Karpas-422 (cell line): ENCODE results near the gene ZNF583. TPM values are rescaled to one million over a fixed set of nuclear protein-coding genes. Genes with fewer than 3 reads are reported as not detected.
A peak's percentile ranks its signal among the peaks of the same experiment; 100 is the strongest.

Experiments
- DNase-seq: peaks from one replicate; pipeline ENCODE4 v3.0.0-alpha.2; 2015
- H2AFZ ChIP-seq: fragments of 200-600 bp; sonication (generic); 2 replicates; pipeline ENCODE4 v1.6.1; 2014; ENCODE audit warnings: antibody characterized with exemption, low read length, mixed read lengths
- H3K27ac ChIP-seq: fragments of 200-600 bp; sonication (generic); 2 replicates; pipeline ENCODE4 v1.5.1; 2014; ENCODE audit warnings: mild to moderate bottlenecking, low read length, moderate library complexity
- H3K27me3 ChIP-seq: fragments of 200-600 bp; sonication (generic); 2 replicates; pipeline ENCODE4 v1.6.1; 2014; ENCODE audit warnings: low read length, mixed read lengths
- H3K36me3 ChIP-seq: fragments of 200-600 bp; sonication (generic); 2 replicates; pipeline ENCODE4 v1.6.1; 2014; ENCODE audit warnings: low read length, mixed read lengths; ENCODE audit not compliant: insufficient read depth
- H3K4me1 ChIP-seq: fragments of 200-600 bp; sonication (generic); 2 replicates; pipeline ENCODE4 v1.6.1; 2014; ENCODE audit warnings: mild to moderate bottlenecking, low read length, mixed read lengths
- H3K4me2 ChIP-seq: fragments of 200-600 bp; sonication (generic); 2 replicates; pipeline ENCODE4 v1.6.1; 2014; ENCODE audit warnings: low read length, low read depth, mild to moderate bottlenecking; ENCODE audit not compliant: poor library complexity, severe bottlenecking
- H3K4me3 ChIP-seq: fragments of 200-600 bp; sonication (generic); 2 replicates; pipeline ENCODE4 v1.5.1; 2014; ENCODE audit warnings: mild to moderate bottlenecking, antibody characterized with exemption, low read length, mixed read lengths
- H3K79me2 ChIP-seq: fragments of 200-600 bp; sonication (generic); 2 replicates; pipeline ENCODE4 v1.6.1; 2014; ENCODE audit warnings: mild to moderate bottlenecking, low read length, mixed read lengths
- H3K9ac ChIP-seq: fragments of 200-600 bp; sonication (generic); 2 replicates; pipeline ENCODE4 v1.6.0; 2014; ENCODE audit warnings: low read length
- H3K9me2 ChIP-seq: fragments of 200-600 bp; sonication (generic), shearing (Covaris generic); replicated peaks from 2 replicates; pipeline ENCODE4 v1.6.0; 2014; ENCODE audit warnings: mild to moderate bottlenecking, low read length, moderate library complexity; ENCODE audit not compliant: insufficient read depth
- H3K9me3 ChIP-seq: fragments of 300-700, 200-600 bp; sonication (generic); 2 replicates; pipeline ENCODE4 v1.6.1; 2014; ENCODE audit warnings: low read length, mixed read lengths
- H4K20me1 ChIP-seq: fragments of 200-600 bp; sonication (generic); 2 replicates; pipeline ENCODE4 v1.6.1; 2014; ENCODE audit warnings: mild to moderate bottlenecking, antibody characterized with exemption, low read length, low read depth; ENCODE audit not compliant: insufficient read depth
- total RNA-seq: library from RNA; depleted of rRNA; stranded (reverse); fragments of >200 nt; shearing (Covaris generic); gene quantifications from 2 replicates; pipeline ENCODE4 v1.2.3, GENCODE V29; 2014; ENCODE audit warnings: low replicate concordance

The ZNF583 gene
- total RNA-seq, 1 experiment from 2014 or later: 6.7 TPM

- Histone ChIP-seq H3K79me2 (no peaks in the 10 kb centered on the region), H3K4me1 (no peaks in the 10 kb centered on the region), H3K9ac (no peak overlapping the region), H3K9me2 (0 out of 2 replicates have a peak, but pooled peaks cover 2% of the 10 kb centered on the region), H3K27me3 (no peaks in the 10 kb centered on the region), H2AFZ (no peak overlapping the region), H3K9me3 (peaks cover 28% of the 10 kb centered on the region), H3K4me2 (no peak overlapping the region), H3K27ac (no peak overlapping the region), H4K20me1 (no peaks in the 10 kb centered on the region), H3K4me3 (no peak overlapping the region), H3K36me3 (peaks cover 4% of the 10 kb centered on the region; the same call in 1 of the 2 replicates)
- DNase-seq: no peak
Observed at GRCh38 chr19:56377105-56377924, 26.8 kb upstream of the ZNF583 start.

- no peaks in the 10 kb centered on the region for H3K79me2 ChIP-seq
- H4K20me1 ChIP-seq: no peaks in the 10 kb centered on the region
- no peak overlapping the region for H3K9ac ChIP-seq
- peaks cover 27% of the 10 kb centered on the region for H3K9me3 ChIP-seq
- peaks cover 5% of the 10 kb centered on the region; the same call in 1 of the 2 replicates for H3K36me3 ChIP-seq
- no peak overlapping the region for H3K4me2 ChIP-seq
- H3K9me2 ChIP-seq: 0 out of 2 replicates have a peak, but pooled peaks cover 2% of the 10 kb centered on the region
- H2AFZ ChIP-seq: no peak overlapping the region
- DNase-seq: no peak
- H3K4me3 ChIP-seq: no peak overlapping the region
- no peaks in the 10 kb centered on the region for H3K4me1 ChIP-seq
- H3K27me3 ChIP-seq: no peaks in the 10 kb centered on the region
- H3K27ac ChIP-seq: no peak overlapping the region
Observed at GRCh38 chr19:56383826-56384605, 20.1 kb upstream of the ZNF583 start.

GRCh38 chr19:56393119-56394012 is 10.8 kb upstream of the ZNF583 start, which contains the start of gene ZNF582:
ZNF582 (minus strand) TSS chr19:56393534; CDS start chr19:56391752, 1,782 bp downstream.
- Histone ChIP-seq H3K79me2 (no peaks in the 10 kb centered on the region), H4K20me1 (no peaks in the 10 kb centered on the region), H3K9me2 (no peaks in the 10 kb centered on the region), H3K36me3 (no peaks in the 10 kb centered on the region), H3K4me2 (peak within 1 kb of the TSS; percentile 46), H3K4me1 (no peaks in the 10 kb centered on the region), H3K27me3 (no peaks in the 10 kb centered on the region), H3K4me3 (peak within 1 kb of the TSS; percentile 68), H3K9ac (peak within 1 kb of the TSS; percentile 70), H2AFZ (peak within 1 kb of the TSS; percentile 75), H3K9me3 (peaks cover 41% of the 10 kb centered on the region), H3K27ac (no peak within 1 kb of the TSS)
- DNase-seq: peak; percentile 93

DNA sequence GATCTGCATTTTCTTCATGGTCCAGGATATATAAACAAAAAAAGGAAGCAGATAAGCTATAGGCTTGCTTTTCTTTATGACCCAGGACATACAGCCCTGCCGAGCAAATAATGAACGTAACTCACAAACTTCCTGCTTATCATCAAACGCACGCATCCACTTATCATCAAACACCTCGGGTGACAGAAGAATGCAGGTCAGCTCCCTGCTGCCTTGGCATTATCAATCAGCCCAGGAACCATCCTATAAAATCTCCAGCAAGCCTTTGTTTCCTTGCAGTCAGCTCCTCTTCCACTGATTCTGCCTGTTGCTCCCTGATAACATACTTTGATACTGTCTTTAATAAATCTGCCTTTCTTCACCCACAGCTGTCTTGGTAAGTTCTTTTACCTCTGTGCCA is 5.3 kb upstream of the ZNF583 start:
- peaks cover 53% of the 10 kb centered on the region for H3K9me3 ChIP-seq
- 0 out of 2 replicates have a peak, but pooled peaks cover 8% of the 10 kb centered on the region for H3K36me3 ChIP-seq
- H3K9ac ChIP-seq: no peak overlapping the region
- H3K79me2 ChIP-seq: no peaks in the 10 kb centered on the region
- no peak overlapping the region for H2AFZ ChIP-seq
- H4K20me1 ChIP-seq: no peaks in the 10 kb centered on the region
- no peak overlapping the region for H3K4me3 ChIP-seq
- no peak overlapping the region for H3K4me2 ChIP-seq
- no peak overlapping the region for H3K27ac ChIP-seq
- no peaks in the 10 kb centered on the region for H3K27me3 ChIP-seq
- no peaks in the 10 kb centered on the region for H3K9me2 ChIP-seq
- DNase-seq: no peak
- H3K4me1 ChIP-seq: peaks cover 8% of the 10 kb centered on the region

- Histone ChIP-seq H4K20me1 (no peaks in the 10 kb centered on the region), H3K9me3 (peaks cover 45% of the 10 kb centered on the region), H3K4me2 (no peak overlapping the region), H3K79me2 (peaks cover 12% of the 10 kb centered on the region), H3K27ac (no peak overlapping the region), H2AFZ (no peak overlapping the region), H3K4me1 (peaks cover 18% of the 10 kb centered on the region), H3K36me3 (0 out of 2 replicates have a peak, but pooled peaks cover 8% of the 10 kb centered on the region), H3K27me3 (no peaks in the 10 kb centered on the region), H3K4me3 (no peak overlapping the region), H3K9ac (no peak overlapping the region), H3K9me2 (no peaks in the 10 kb centered on the region)
- peak; percentile 50 for DNase-seq
Observed at GRCh38 chr19:56400485-56400884, 3.6 kb upstream of the ZNF583 start.

DNA sequence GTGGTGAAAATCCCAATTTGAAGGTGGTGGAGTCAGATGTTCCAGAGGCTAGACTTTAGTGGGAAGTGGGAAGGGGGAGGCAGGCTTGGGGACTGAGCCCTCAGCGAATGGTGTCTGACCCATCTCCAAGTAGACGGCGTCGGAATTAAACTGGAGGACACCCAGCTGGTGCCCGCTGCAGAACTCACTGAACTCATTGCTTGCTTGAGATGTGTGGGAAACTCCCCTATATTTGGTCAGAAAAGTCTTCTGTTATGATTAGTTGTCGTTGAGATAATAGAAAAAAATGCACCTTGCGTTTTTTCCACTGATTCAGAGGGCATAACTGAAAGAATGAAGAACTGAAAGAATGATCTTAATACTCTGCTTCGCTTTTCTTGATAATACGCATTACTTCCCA is 871 bp upstream of the ZNF583 start:
- Histone ChIP-seq H4K20me1 (no peaks in the 10 kb centered on the region), H3K9me3 (peaks cover 57% of the 10 kb centered on the region), H2AFZ (peak overlapping the region; percentile 85), H3K27me3 (no peaks in the 10 kb centered on the region), H3K9ac (peak overlapping the region; percentile 82), H3K9me2 (no peaks in the 10 kb centered on the region), H3K27ac (no peak overlapping the region), H3K79me2 (peaks cover 19% of the 10 kb centered on the region), H3K4me2 (peak overlapping the region; percentile 98), H3K4me1 (peaks cover 18% of the 10 kb centered on the region), H3K36me3 (peaks cover 28% of the 10 kb centered on the region), H3K4me3 (peak overlapping the region; percentile 79)
- peak; percentile 56 for DNase-seq

DNA sequence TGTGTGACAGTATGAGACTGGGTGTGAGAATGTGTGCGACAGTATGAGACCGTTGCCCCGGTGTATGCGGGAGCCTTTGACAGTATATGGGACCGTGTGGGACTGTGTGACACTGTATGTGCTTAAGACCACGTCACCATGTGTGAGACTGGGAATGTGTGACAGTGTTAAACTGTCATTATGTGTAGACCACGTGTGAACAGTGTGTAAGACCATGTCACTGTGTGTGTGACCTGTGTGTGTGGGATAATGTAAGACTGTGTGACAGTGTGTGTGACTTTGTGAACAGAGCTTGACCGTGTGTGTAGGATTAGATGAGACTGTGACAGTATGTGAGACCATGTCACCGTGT is 549 bp downstream of the ZNF583 start:
- H2AFZ ChIP-seq: peak overlapping the region; percentile 85
- no peak overlapping the region for H3K27ac ChIP-seq
- peaks cover 18% of the 10 kb centered on the region for H3K4me1 ChIP-seq
- H3K79me2 ChIP-seq: peaks cover 19% of the 10 kb centered on the region
- peaks cover 35% of the 10 kb centered on the region for H3K36me3 ChIP-seq
- DNase-seq: no peak
- H4K20me1 ChIP-seq: no peaks in the 10 kb centered on the region
- H3K9me3 ChIP-seq: peaks cover 58% of the 10 kb centered on the region
- peak overlapping the region; percentile 79 for H3K4me3 ChIP-seq
- no peaks in the 10 kb centered on the region for H3K27me3 ChIP-seq
- H3K4me2 ChIP-seq: peak overlapping the region; percentile 98
- H3K9me2 ChIP-seq: no peaks in the 10 kb centered on the region
- peak overlapping the region; percentile 82 for H3K9ac ChIP-seq
